HG03045 (cell line): ENCODE results near the gene TAS1R3.

Experiments used
- ATAC-seq: cut with Tn5 transposase; IDR thresholded peaks from one replicate; pipeline ENCODE4 v1.9.1; 2021; ENCODE audit warnings: mild to moderate bottlenecking, moderate library complexity; ENCODE audit not compliant: unreplicated experiment

The TAS1R3 gene

GRCh38 chr1:1349256-1350012 lies 18.4 kb downstream of the TAS1R3 start, which contains the start of gene DVL1:
TSS of gene DVL1 (minus strand) at chr1:1349418. CDS start at chr1:1349065, 353 bp downstream.
- peak; percentile 63 for ATAC-seq

- no peak for ATAC-seq
These were observed 20.7 kb downstream of the TAS1R3 start for GRCh38 chr1:1351511-1352427.

- ATAC-seq: no peak
These were observed 21.8 kb downstream of the TAS1R3 start for GRCh38 chr1:1352786-1353388.

GRCh38 chr1:1353389-1354151 lies 22.5 kb downstream of the TAS1R3 start:
- ATAC-seq: no peak

DNA sequence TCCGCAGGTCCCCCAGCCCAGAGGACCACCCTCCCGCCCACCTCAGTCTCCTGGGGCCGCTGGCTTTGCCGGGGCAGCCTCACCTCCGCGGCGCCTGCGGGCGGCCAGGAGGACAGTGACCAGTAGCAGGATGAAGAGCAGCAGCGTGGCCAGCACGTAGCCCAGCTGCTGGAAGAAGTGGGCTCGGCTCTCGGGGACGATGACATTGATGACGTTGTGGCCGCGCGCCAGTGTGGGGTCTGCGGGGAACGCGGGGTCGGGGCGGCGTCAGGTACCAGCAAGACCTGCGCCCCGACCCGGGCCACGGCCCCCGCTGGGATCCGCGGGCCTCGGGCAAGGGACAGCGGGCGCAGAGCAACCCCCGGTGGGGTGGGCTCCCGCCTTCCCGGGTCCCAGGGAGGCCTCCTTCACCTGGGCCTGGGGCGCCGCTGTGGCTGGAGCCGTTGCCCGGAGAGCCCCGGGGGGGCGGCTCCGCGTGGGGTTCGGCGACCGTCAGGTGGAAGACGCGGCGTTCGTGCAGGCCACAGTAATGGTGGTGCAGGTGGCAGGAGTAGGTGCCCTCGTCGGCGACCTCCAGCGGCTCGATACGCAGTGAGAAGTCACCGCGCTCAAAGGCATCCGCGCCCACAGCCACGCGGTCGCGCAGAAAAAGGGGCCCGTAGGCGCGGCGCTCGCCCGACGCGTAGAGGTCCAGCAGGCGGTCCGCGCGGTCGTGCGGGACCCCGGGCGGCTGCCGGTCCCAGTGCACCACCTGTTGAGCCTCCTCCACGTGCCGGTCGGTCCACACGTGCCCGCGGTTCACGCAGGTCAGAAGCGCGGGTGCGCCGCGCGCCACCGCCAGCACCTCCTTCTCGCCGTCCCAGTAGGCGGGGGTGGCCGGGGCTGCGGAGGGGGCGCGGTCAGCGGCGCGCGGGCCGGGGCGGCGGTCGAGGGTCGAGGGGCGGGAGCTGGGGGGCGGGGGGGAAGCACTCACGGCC lies 23.5 kb downstream of the TAS1R3 start:
- ATAC-seq: no peak

DNA sequence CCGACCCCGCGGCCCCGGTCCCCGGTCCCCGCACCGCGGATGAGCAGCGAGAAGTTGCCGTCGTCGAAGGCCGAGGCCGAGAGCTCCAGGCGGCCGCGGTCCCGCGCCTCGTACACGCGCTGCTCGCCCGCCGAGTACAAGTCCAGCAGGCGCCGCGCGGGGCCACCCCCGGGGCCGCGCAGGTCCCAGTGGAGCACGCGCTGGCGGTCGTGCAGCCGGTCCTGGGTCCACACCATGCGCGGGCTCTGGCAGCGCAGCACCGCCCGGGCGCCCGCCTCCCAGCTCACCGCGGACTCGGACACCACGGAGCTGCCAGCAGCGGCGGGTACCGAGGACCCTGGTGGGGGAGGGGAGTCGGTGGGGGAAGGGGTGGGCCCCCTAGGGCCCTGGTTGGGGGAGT lies 24.3 kb downstream of the TAS1R3 start:
- ATAC-seq: no peak

DNA sequence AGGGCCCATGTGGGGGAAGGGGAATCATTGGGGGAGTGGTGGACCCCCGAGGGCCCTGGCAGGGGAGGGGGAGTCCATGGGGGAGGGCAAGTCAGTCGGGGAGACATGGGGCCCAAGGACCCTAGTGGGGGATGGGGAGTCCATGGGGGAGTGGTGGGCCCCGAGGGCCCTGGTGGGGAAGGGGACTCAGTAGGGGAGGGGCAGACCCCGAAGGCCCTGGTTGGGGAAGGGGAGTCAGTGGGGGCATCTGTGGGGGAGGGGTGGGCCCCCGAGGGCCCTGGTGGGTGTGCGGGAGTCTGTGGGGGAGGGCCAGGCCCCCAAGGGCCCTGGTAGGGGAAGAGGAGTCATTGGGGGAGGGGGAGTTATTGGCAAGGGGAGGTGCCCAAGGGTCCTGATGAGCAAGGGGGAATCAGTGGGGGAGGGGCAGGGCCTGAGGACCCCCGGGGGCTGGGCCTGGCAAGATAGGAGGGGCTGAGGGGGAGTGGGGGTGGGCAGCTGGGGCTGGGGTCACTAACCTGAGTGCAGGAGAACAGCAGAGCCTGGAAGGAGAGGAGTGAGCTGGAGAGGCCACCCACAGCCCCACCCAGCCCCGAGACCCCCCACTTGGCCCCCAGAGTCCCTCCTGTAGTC lies 25.2 kb downstream of the TAS1R3 start:
- ATAC-seq: no peak

- ATAC-seq: no peak
These were observed 25.8 kb downstream of the TAS1R3 start for GRCh38 chr1:1356796-1357401.

DNA sequence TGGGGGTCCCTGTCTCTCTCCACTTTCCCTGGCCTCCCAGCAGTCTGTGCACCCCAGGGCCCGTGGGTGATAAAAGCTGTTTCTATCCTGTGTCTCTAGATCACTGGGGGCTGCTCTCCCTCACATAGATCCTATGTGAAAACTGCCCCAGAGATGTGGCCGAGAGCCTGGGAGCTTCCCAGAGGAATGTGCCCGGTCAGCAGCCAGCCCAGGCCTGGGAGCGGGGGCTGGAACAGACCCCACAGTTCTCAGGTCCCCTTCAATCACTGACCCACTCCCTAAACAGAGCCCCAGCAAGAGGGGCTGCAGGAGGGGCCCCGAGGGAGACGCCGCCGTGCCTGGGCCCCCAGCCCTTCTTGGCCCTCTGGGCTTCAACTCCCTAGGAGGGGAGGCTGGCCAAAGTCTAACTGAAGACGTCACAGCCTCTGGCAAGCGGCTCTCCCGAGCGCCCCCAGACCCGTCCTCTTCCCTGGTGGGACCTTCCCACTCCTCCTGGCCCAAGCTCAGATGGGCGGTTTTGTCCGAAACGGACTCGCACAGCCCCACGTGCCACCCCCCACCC lies 26.9 kb downstream of the TAS1R3 start:
- ATAC-seq: no peak

- ATAC-seq: no peak
These were observed 27.6 kb downstream of the TAS1R3 start, which contains the start of gene MXRA8 for GRCh38 chr1:1358433-1359271. TSS of gene MXRA8 (minus strand) at chr1:1358555. CDS start at chr1:1358504, 51 bp downstream.

DNA sequence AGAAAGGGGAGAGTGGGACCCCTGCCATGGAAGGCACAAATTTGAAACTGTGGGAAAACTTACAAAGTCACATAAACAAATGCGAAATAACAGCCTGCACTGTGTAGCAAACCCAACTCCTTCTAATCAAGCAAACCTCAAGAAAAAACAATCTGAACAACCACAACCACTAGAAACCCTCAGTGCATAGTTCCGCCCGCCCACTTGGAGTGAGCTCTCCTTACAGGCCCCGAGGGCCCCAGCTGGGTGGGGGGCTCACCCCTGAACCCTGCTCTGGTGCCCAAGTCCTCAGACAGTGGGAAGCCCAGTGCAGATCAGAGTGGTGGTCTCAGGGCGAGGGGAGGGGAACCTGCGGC lies 28.2 kb downstream of the TAS1R3 start:
- ATAC-seq: no peak

- no peak for ATAC-seq
These were observed 28.8 kb downstream of the TAS1R3 start for GRCh38 chr1:1359664-1360468.

DNA sequence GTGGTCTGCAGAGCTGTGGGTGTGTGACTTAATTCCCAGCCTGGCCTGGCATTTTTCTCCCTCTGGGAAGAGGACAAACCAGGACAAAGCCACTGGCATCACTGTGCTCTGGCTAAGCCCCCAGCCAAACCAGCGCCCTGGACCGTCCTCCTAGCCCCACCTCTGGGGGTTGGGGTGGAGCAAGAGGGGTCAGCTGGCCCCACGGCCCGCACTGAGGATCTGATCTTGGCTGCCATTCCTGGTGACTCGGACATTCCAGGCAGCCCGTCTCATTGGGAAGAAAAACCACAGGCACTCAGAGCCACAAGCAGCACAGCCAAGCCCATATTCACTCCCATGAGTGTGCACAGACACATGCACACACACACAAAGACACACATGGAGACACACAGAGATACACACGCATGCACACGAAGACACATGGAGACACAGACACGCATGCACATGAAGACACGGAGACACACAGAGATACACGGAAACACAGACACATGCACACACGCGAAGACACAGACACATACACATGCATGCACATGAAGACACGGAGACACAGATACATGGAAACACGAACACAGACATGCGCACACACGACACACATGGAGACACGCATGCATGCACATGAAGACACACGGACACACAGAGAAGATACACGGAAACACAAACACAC lies 29.6 kb downstream of the TAS1R3 start:
- ATAC-seq: no peak

- no peak for ATAC-seq
These were observed 30.3 kb downstream of the TAS1R3 start for GRCh38 chr1:1361233-1361981.

DNA sequence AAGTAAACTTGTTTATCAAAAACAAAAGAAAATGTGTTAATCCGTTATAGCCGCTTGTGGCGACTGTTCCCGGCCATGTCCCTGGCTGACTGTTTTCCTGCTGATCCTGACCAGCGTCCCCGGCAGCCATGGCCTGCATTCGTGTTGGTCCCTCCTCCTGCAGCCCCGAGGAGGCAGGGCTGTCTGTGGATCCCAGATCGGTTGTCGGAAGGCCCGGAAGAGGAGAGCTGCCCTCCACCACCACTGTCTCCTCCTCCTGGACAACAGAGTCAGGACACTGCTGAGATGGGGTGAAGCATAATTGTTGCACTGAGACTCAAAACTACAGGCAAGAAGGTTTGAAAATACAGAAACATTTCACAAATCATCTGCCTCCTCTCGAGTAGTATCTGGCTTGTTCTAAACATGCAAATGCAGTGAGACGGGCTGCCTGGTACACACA lies 30.9 kb downstream of the TAS1R3 start:
- no peak for ATAC-seq
